Gastroesophageal sphincter (tissue), 3 donors: ENCODE results near the gene ETV6.

Experiments
- POLR2A ChIP-seq, 2 donors: fragments of 450-650 bp; IDR thresholded peaks; one replicate each; pipeline ENCODE4 v1.6.1; 2017; ENCODE audit warnings: antibody characterized with exemption in 2 of 2, mild to moderate bottlenecking in 2 of 2, moderate library complexity in 1 of 2
- TF ChIP-seq, protein P1 (sequence below), 4 experiments: fragments of 200-600 bp in 2 of 4; fragments of 450-650 bp in 2 of 4; sonication (generic) in 1 of 4; IDR thresholded peaks; one replicate each; pipeline ENCODE4 v1.5.1; 2017 to 2019; ENCODE audit warnings: antibody characterized with exemption in 4 of 4, mild to moderate bottlenecking in 2 of 4, moderate library complexity in 2 of 4

DNA sequence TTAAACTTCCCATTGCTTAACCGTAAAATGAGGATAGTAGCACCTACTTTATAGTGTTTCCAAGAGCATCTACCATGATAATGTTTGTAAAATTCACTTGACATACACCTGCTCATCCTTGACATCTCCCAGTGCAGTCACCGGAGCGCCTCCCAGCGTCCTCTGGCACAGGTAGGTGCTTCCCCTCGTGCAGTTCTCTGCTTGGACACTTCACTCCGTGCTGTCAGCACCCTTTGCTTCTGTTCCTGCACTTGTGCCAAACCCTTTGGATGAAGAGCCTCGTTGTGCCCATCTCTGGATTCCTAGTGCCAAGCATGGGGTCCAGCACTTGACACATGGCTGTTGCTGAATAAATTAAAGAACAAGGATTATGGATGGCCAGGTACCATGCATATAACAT is 28.3 kb downstream of the ETV6 start:
- TF ChIP-seq, protein P1, sequence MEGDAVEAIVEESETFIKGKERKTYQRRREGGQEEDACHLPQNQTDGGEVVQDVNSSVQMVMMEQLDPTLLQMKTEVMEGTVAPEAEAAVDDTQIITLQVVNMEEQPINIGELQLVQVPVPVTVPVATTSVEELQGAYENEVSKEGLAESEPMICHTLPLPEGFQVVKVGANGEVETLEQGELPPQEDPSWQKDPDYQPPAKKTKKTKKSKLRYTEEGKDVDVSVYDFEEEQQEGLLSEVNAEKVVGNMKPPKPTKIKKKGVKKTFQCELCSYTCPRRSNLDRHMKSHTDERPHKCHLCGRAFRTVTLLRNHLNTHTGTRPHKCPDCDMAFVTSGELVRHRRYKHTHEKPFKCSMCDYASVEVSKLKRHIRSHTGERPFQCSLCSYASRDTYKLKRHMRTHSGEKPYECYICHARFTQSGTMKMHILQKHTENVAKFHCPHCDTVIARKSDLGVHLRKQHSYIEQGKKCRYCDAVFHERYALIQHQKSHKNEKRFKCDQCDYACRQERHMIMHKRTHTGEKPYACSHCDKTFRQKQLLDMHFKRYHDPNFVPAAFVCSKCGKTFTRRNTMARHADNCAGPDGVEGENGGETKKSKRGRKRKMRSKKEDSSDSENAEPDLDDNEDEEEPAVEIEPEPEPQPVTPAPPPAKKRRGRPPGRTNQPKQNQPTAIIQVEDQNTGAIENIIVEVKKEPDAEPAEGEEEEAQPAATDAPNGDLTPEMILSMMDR (IDR thresholded peaks at IDR 0.05): no peak
- TF ChIP-seq POLR2A (IDR thresholded peaks at IDR 0.05): no peak
